Measurements from ENCODE around the gene RAPGEF3. TPM values are rescaled to one million over a fixed set of nuclear protein-coding genes. Genes with fewer than 3 reads are reported as not detected.
A peak's percentile ranks its signal among the peaks of the same experiment; 100 is the strongest.

Gene RAPGEF3
- total RNA-seq, 1 donor from 2014 or later: 1.4 TPM

DNA sequence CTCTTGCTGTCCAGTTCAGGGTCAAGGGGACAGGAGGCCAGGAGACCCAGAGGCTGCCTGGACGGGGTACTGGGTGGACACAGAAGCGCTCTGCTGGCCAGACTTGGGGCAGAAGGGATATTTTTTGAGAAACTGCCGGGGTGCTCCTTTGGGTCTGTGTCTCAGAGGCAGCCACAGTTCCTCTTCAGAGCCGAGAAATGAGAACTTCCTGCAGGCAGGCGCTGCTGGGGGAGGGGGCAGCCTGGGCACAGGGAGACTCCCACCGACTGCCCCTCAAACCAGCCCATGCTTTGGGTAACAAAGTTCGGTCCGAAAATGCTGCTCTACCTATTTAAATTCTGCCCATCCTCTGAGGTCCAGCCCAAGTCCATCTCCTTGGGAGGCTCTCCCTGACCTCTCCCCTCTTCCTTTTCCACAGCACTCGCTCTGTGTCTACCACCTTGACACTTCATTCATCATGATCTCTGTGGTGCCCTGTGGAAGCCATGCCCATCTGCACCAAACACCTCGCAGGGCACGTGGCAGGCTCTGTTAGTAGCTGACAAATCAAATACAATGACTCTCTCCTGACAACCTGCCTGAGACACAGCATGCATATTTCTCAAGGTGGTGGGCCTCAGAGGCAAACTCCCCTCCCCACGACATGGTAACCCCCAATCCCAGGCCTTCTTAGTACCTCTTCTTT lies 44.7 kb upstream of the RAPGEF3 start:
- Mint-ChIP-seq H3K4me3 (no peak overlapping the region), H3K27ac (ENCODE audit: unreplicated experiment) (peak overlapping the region; percentile 8), H3K4me1 (peaks cover 67% of the 10 kb centered on the region), H3K9me3 (no peaks in the 10 kb centered on the region), H3K27me3 (ENCODE audit: low read depth) (no peaks in the 10 kb centered on the region), H3K36me3 (ENCODE audit: low read depth) (no peaks in the 10 kb centered on the region)
- no peak for DNase-seq (ENCODE audit: low read depth, low spot score)
- no peak for TF ChIP-seq CTCF (conservative IDR thresholded peaks at IDR 0.05)

GRCh38 chr12:47802312-47802711 lies 43.6 kb upstream of the RAPGEF3 start:
- no peaks in the 10 kb centered on the region for H3K9me3 Mint-ChIP-seq
- no peaks in the 10 kb centered on the region for H3K36me3 Mint-ChIP-seq (ENCODE audit: low read depth)
- H3K4me1 Mint-ChIP-seq: peaks cover 56% of the 10 kb centered on the region
- peak; percentile 46 for TF ChIP-seq CTCF (conservative IDR thresholded peaks at IDR 0.05)
- H3K27me3 Mint-ChIP-seq (ENCODE audit: low read depth): no peaks in the 10 kb centered on the region
- no peak overlapping the region for H3K4me3 Mint-ChIP-seq
- no peak for DNase-seq (ENCODE audit: low read depth, low spot score)
- H3K27ac Mint-ChIP-seq (ENCODE audit: unreplicated experiment): peak overlapping the region; percentile 85

DNA sequence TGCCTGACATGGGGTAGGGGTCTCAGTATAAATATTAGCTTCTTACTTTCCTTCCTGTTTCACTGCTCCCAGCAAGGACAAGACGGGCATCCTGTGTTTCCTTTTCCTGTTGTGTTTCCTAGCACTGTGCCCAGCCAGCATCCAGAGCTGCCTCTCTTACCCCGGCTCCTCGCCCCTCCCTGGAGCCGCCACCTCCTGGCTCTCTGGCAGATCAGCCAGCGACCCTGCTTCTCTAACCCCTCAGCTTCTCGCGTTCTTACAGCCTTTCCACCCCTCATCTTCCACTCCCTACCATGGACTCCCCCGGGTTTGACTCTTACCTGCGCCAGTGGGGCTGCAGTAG lies 43.2 kb upstream of the RAPGEF3 start:
- no peak for DNase-seq (ENCODE audit: low read depth, low spot score)
- no peak overlapping the region for H3K27ac Mint-ChIP-seq (ENCODE audit: unreplicated experiment)
- H3K9me3 Mint-ChIP-seq: no peaks in the 10 kb centered on the region
- H3K4me3 Mint-ChIP-seq: no peak overlapping the region
- no peak for TF ChIP-seq CTCF (conservative IDR thresholded peaks at IDR 0.05)
- H3K4me1 Mint-ChIP-seq: peaks cover 52% of the 10 kb centered on the region
- H3K36me3 Mint-ChIP-seq (ENCODE audit: low read depth): no peaks in the 10 kb centered on the region
- no peaks in the 10 kb centered on the region for H3K27me3 Mint-ChIP-seq (ENCODE audit: low read depth)

- Mint-ChIP-seq H3K4me3 (no peak overlapping the region), H3K27ac (ENCODE audit: unreplicated experiment) (peak overlapping the region; percentile 79), H3K36me3 (ENCODE audit: low read depth) (no peaks in the 10 kb centered on the region), H3K4me1 (peaks cover 52% of the 10 kb centered on the region), H3K27me3 (ENCODE audit: low read depth) (no peaks in the 10 kb centered on the region), H3K9me3 (no peaks in the 10 kb centered on the region)
- no peak for TF ChIP-seq CTCF (conservative IDR thresholded peaks at IDR 0.05)
- no peak for DNase-seq (ENCODE audit: low read depth, low spot score)
Measured at GRCh38 chr12:47801170-47801903, 42.7 kb upstream of the RAPGEF3 start.

GRCh38 chr12:47800582-47800981 lies 41.9 kb upstream of the RAPGEF3 start:
- Mint-ChIP-seq H3K27me3 (ENCODE audit: low read depth) (no peaks in the 10 kb centered on the region), H3K4me1 (peaks cover 48% of the 10 kb centered on the region), H3K4me3 (no peak overlapping the region), H3K9me3 (no peaks in the 10 kb centered on the region), H3K36me3 (ENCODE audit: low read depth) (no peaks in the 10 kb centered on the region), H3K27ac (ENCODE audit: unreplicated experiment) (peak overlapping the region; percentile 79)
- no peak for DNase-seq (ENCODE audit: low read depth, low spot score)
- TF ChIP-seq CTCF (conservative IDR thresholded peaks at IDR 0.05): no peak
